Neural crest cell (in vitro differentiated cells): ENCODE measurements around the gene ADI1. TPM values are rescaled to one million over a fixed set of nuclear protein-coding genes. Genes with fewer than 3 reads are reported as not detected.

ENCODE experiments used
- DNase-seq: peaks from one replicate; pipeline ENCODE4 v3.0.0; 2021; ENCODE audit warnings: low read depth, mixed read lengths, low spot score
- H3K27ac Mint-ChIP-seq: one replicate; pipeline ENCODE4 v1.8.0; 2021; ENCODE audit warnings: mild to moderate bottlenecking, mixed read lengths; ENCODE audit not compliant: unreplicated experiment
- H3K27me3 Mint-ChIP-seq: 2 replicates; pipeline ENCODE4 v1.8.0; 2021; ENCODE audit warnings: low read depth, mild to moderate bottlenecking, mixed read lengths
- H3K36me3 Mint-ChIP-seq: 2 replicates; pipeline ENCODE4 v1.8.0; 2021; ENCODE audit warnings: low read depth, mild to moderate bottlenecking, mixed read lengths
- H3K4me1 Mint-ChIP-seq: 2 replicates; pipeline ENCODE4 v1.8.0; 2021; ENCODE audit warnings: mixed read lengths
- H3K4me3 Mint-ChIP-seq: one replicate; pipeline ENCODE4 v1.8.0; 2021; ENCODE audit warnings: mild to moderate bottlenecking, mixed read lengths
- H3K9me3 Mint-ChIP-seq: 2 replicates; pipeline ENCODE4 v1.8.0; 2021; ENCODE audit warnings: mixed read lengths
- CTCF ChIP-seq: fragments of 200-600 bp; sonication (generic); conservative IDR thresholded peaks from 2 replicates; pipeline ENCODE4 v1.5.0; 2021; ENCODE audit warnings: antibody characterized with exemption, mild to moderate bottlenecking
- total RNA-seq: library from RNA; stranded (reverse); gene quantifications from 2 replicates; pipeline ENCODE4 v1.2.1, GENCODE V29; 2021

ADI1 gene
- total RNA-seq, 1 donor from 2014 or later: 32.8 TPM

GRCh38 chr2:3453190-3453999 is 65.9 kb downstream of the ADI1 start:
- TF ChIP-seq CTCF: no peak
- H3K27me3 Mint-ChIP-seq: no peaks in the 10 kb centered on the region
- DNase-seq: no peak
- peaks cover 16% of the 10 kb centered on the region for H3K36me3 Mint-ChIP-seq
- peaks cover 4% of the 10 kb centered on the region for H3K4me1 Mint-ChIP-seq
- H3K27ac Mint-ChIP-seq: peak overlapping the region; percentile 71
- no peak overlapping the region for H3K4me3 Mint-ChIP-seq
- H3K9me3 Mint-ChIP-seq: no peaks in the 10 kb centered on the region

DNA sequence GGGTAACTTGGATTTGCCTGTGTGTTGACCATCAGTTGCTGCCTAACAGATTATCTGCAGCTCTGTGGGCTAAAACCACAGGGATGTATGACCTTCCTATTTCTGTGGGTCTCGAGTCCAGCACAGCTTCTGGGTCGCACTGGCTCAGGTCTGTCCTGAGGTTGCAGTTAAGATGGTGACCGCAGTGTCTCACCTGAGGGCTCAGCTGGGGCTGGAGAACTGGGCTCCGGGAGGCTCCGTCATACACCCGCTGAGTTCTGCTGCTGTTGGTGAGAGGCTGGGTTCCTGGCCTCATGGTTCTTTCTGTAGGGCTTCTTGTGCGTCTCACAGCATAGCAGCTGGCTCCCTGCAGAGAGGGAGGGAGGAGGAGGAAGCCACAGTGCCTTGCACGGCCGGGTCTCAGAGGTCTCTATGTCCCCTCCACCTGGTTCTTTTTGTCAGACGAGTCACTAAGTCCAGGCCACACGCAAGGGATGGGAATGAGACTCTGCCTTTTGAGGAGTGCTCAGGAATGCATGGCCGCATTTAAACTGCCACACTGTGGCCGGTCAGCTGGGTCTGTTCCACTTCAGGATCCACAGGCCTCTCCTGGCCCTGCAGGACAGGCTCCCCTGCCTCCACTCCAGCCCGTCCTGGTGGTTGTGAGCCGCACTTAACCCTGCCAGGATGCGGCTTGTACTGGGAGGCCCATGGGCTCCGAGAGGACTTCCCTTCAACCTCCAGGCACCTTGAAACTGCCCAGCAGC is 67.2 kb downstream of the ADI1 start:
- no peak for DNase-seq
- H3K4me3 Mint-ChIP-seq: no peak overlapping the region

DNA sequence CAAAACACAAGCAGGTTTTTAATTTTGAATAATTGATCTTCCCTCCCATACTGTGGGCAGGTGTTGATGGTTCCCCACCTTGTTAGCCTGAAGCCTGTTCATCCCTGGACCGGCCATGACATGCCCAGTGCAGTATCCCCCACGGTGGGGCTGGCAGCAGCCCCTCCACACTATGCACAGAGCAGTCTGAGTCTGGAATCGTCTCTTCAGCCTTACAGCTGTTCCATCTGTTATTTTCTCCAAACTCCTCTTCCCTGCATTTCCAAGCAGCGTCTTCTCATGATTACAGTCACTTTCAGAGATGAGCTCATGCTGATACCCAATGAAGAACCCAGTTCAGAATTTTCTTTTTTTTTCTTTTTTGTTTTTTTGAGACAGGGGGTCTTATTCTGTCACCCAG is 68.2 kb downstream of the ADI1 start:
- no peak for DNase-seq
- H3K9me3 Mint-ChIP-seq: no peaks in the 10 kb centered on the region
- no peak overlapping the region for H3K4me3 Mint-ChIP-seq
- H3K27me3 Mint-ChIP-seq: no peaks in the 10 kb centered on the region
- no peak for TF ChIP-seq CTCF
- peaks cover 4% of the 10 kb centered on the region for H3K4me1 Mint-ChIP-seq
- H3K27ac Mint-ChIP-seq: no peak overlapping the region
- peaks cover 17% of the 10 kb centered on the region for H3K36me3 Mint-ChIP-seq

More for the DNA sequence above, 67.2 kb downstream of the ADI1 start:
- TF ChIP-seq CTCF: no peak
- Mint-ChIP-seq H3K9me3 (no peaks in the 10 kb centered on the region), H3K4me1 (peaks cover 4% of the 10 kb centered on the region), H3K27me3 (no peaks in the 10 kb centered on the region), H3K27ac (peak overlapping the region; percentile 19), H3K36me3 (peaks cover 18% of the 10 kb centered on the region)

DNA sequence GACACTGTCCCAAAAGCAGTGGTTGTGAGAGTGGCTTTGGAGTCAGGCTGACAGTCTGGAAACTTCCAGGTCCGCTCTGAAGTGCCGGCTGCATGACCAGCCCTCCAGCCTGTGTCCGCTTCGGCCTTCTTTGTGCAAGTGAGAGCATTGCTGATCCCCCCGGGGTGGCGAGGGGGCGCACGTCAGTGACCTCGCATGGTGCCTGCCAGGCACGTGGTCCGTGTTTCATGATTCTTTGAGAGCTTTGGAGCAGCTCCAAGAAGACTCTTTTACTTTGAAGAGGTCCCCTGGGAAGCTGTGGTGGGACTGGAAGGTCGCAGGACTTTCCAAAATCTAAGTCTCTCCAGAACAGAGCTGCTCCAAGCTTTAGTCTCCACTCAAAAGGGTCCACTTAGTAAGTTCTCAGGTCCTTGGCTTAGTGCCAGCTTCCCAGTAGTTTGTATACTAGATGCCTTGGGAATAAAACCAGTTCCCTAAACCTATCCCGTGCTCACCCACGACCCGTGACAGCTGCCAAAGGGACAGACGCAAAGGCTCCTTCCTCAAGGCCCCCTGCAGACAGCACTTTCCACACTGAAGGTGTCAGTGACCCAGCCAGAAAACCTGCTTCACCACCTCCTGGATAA is 68.8 kb downstream of the ADI1 start:
- no peak for TF ChIP-seq CTCF
- Mint-ChIP-seq H3K27me3 (no peaks in the 10 kb centered on the region), H3K36me3 (peaks cover 17% of the 10 kb centered on the region), H3K4me1 (peaks cover 4% of the 10 kb centered on the region), H3K9me3 (no peaks in the 10 kb centered on the region), H3K27ac (peak overlapping the region; percentile 27), H3K4me3 (no peak overlapping the region)
- DNase-seq: no peak

- no peak for DNase-seq
These were observed 69.4 kb downstream of the ADI1 start for GRCh38 chr2:3449936-3450335.

More at GRCh38 chr2:3449936-3450335, 69.4 kb downstream of the ADI1 start:
- no peak overlapping the region for H3K4me3 Mint-ChIP-seq
- no peak for TF ChIP-seq CTCF
- H3K9me3 Mint-ChIP-seq: no peaks in the 10 kb centered on the region
- peaks cover 4% of the 10 kb centered on the region for H3K4me1 Mint-ChIP-seq
- no peaks in the 10 kb centered on the region for H3K27me3 Mint-ChIP-seq
- peak overlapping the region; percentile 53 for H3K27ac Mint-ChIP-seq
- peaks cover 16% of the 10 kb centered on the region for H3K36me3 Mint-ChIP-seq
